HG03066 (cell line): Measurements from ENCODE around the gene DNAH2.

Experiments
- ATAC-seq: cut with Tn5 transposase; IDR thresholded peaks from one replicate; pipeline ENCODE4 v1.9.1; 2021; ENCODE audit warnings: low read depth; ENCODE audit not compliant: unreplicated experiment

DNAH2 gene

GRCh38 chr17:7848739-7849129 is 131.2 kb downstream of the DNAH2 start:
- no peak for ATAC-seq

GRCh38 chr17:7849130-7849750 is 131.7 kb downstream of the DNAH2 start:
- no peak for ATAC-seq

- ATAC-seq, result no peak
Measured at GRCh38 chr17:7849751-7850504, 132.4 kb downstream of the DNAH2 start.

- ATAC-seq, result no peak
Measured at GRCh38 chr17:7850701-7851437, 133.3 kb downstream of the DNAH2 start.

GRCh38 chr17:7851438-7852261 is 134.1 kb downstream of the DNAH2 start:
- ATAC-seq, result peak; percentile 58

GRCh38 chr17:7852262-7852670 is 134.7 kb downstream of the DNAH2 start:
- no peak for ATAC-seq

GRCh38 chr17:7852919-7853690 is 135.6 kb downstream of the DNAH2 start:
- no peak for ATAC-seq

- ATAC-seq, result no peak
Measured at GRCh38 chr17:7853691-7854038, 136.1 kb downstream of the DNAH2 start.

GRCh38 chr17:7854078-7854777 is 136.7 kb downstream of the DNAH2 start:
- ATAC-seq, result no peak

- no peak for ATAC-seq
Measured at GRCh38 chr17:7854851-7855659, 137.5 kb downstream of the DNAH2 start, which contains the start of gene TMEM88. Gene TMEM88 (plus strand): TSS chr17:7855066. CDS start chr17:7855075, 9 bp downstream.

- ATAC-seq, result no peak
Measured at GRCh38 chr17:7855660-7856010, 138.1 kb downstream of the DNAH2 start.

- ATAC-seq, result no peak
Measured at GRCh38 chr17:7856011-7856810, 138.7 kb downstream of the DNAH2 start.

GRCh38 chr17:7856811-7857712 is 139.5 kb downstream of the DNAH2 start, which contains the start of gene NAA38:
Gene NAA38 (minus strand): TSS chr17:7857559. CDS start chr17:7857463, 96 bp downstream.
- ATAC-seq, result peak; percentile 70

- peak; percentile 37 for ATAC-seq
Measured at GRCh38 chr17:7857713-7858521, 140.4 kb downstream of the DNAH2 start, which contains the start of gene CYB5D1. Gene CYB5D1 (plus strand): TSS chr17:7858003. CDS start chr17:7858135, 132 bp downstream.

GRCh38 chr17:7858522-7858810 is 140.9 kb downstream of the DNAH2 start:
- no peak for ATAC-seq

- no peak for ATAC-seq
Measured at GRCh38 chr17:7859028-7859427, 141.5 kb downstream of the DNAH2 start.
